Kasumi-1 (cell line): Measurements from ENCODE around the gene RALGAPA1.
"Not testable (repeated sequence)": the region's sequence is repeated elsewhere in the genome, so short reads cannot be mapped to it uniquely, and the experiment has no call there.

ENCODE experiments used
- DNase-seq, 2 experiments: peaks; one replicate each; lab custom pipeline; 2025; lab: John Stamatoyannopoulos, UW

Gene RALGAPA1

GRCh38 chr14:35808638-35809563, at the start of gene RALGAPA1:
RALGAPA1 (minus strand) TSS chr14:35809295; CDS start chr14:35808835, 460 bp downstream.
- peak; percentile 97 to 98 for DNase-seq

GRCh38 chr14:35858521-35859209, 49.6 kb upstream of the RALGAPA1 start:
- no peak for DNase-seq

- DNase-seq: peak; percentile 69 to 78
Measured at GRCh38 chr14:35855876-35856481, 46.9 kb upstream of the RALGAPA1 start.

GRCh38 chr14:35854696-35855270, 45.7 kb upstream of the RALGAPA1 start:
- no peak for DNase-seq

- DNase-seq: no peak
Measured at GRCh38 chr14:35853225-35853624, 44.1 kb upstream of the RALGAPA1 start.

- no peak for DNase-seq
Measured at GRCh38 chr14:35851823-35852222, 42.7 kb upstream of the RALGAPA1 start.

GRCh38 chr14:35849122-35849521, 40.0 kb upstream of the RALGAPA1 start:
- no peak for DNase-seq

GRCh38 chr14:35847636-35848035, 38.5 kb upstream of the RALGAPA1 start:
- no peak for DNase-seq

GRCh38 chr14:35844494-35844893, 35.4 kb upstream of the RALGAPA1 start:
- no peak for DNase-seq

- not testable (repeated sequence) for DNase-seq
Measured at GRCh38 chr14:35842245-35842644, 33.1 kb upstream of the RALGAPA1 start.

GRCh38 chr14:35841704-35842103, 32.6 kb upstream of the RALGAPA1 start:
- not testable (repeated sequence) for DNase-seq

- no peak for DNase-seq
Measured at GRCh38 chr14:35835208-35835982, 26.3 kb upstream of the RALGAPA1 start.

GRCh38 chr14:35829449-35829848, 20.4 kb upstream of the RALGAPA1 start:
- no peak for DNase-seq

GRCh38 chr14:35827678-35828472, 18.8 kb upstream of the RALGAPA1 start:
- no peak for DNase-seq

- peak; percentile 39 to 65 for DNase-seq
Measured at GRCh38 chr14:35826952-35827416, 17.9 kb upstream of the RALGAPA1 start.

- peak; percentile 99 to 100 for DNase-seq
Measured at GRCh38 chr14:35826218-35826951, 17.3 kb upstream of the RALGAPA1 start, which contains the start of gene BRMS1L. BRMS1L (plus strand) TSS chr14:35826338; CDS start chr14:35826517, 179 bp downstream.

GRCh38 chr14:35825968-35826217, 16.8 kb upstream of the RALGAPA1 start:
- DNase-seq: no peak

- DNase-seq: not testable (repeated sequence)
Measured at GRCh38 chr14:35824446-35825165, 15.5 kb upstream of the RALGAPA1 start.

- no peak for DNase-seq
Measured at GRCh38 chr14:35822501-35822900, 13.4 kb upstream of the RALGAPA1 start.
